CD4-positive, alpha-beta T cell treated with Interleukin-15 for 1 hour (primary cell): Measurements from ENCODE around the gene PRKG1.
"Not testable (repeated sequence)": the region's sequence is repeated elsewhere in the genome, so short reads cannot be mapped to it uniquely, and the experiment has no call there.

ENCODE experiments used
- DNase-seq: peaks from one replicate; pipeline ENCODE4 v3.0.0-alpha.2; 2020

The PRKG1 gene

DNA sequence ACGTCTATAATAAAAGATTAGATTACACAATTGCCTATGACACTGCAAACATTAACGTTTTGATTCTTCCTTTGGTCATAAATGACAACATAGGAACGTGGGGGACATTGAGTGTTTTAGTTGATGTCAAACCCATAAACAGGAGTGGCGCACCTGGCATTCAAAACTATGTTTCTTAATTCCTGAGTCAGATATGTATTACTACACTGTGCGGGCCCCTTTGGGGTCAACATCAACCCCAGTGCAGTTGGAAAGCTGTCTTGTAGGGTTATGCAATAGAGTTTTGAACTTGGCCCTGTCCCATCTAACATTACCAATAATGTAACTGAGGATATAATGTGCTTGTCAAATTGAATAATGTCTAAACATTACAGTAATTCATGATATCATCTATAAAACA is 468.6 kb downstream of the PRKG1 start:
- no peak for DNase-seq

DNA sequence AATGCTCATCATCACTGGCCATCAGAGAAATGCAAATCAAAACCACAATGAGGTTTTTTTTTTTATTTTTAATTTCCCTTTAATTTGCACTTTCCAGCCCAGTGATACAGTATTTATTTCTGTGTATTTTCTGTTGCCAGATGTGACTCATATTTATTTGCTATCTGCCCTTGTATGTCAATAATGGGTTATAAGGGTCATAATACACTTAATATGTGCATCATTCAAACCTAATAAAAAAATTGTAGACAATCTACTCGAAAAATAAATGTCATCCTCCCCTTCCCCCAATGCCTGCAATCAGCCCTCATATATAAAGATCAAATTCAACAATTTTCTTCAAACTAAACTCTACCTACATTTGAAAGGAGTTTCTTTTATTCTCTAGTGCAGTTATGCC is 470.6 kb downstream of the PRKG1 start:
- DNase-seq = no peak

DNA sequence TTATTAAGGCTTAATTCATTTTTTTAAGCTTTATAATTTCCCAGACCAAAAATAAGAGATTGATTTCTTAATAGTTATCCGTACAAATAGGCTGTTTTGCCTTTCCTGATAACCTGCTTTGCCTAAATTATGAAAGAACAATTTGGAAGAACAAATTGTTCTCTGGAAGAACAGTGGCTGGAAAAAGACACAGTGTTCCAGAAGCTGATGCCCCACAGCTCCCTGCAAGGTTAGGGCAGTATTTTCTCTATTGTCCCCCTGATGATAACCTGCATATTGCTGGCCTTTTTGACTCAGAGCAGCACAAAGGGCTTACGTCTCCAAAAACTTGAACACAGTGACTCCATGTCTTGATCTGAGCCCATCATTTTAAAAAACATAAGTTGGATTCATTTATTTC is 473.7 kb downstream of the PRKG1 start:
- DNase-seq = no peak

DNA sequence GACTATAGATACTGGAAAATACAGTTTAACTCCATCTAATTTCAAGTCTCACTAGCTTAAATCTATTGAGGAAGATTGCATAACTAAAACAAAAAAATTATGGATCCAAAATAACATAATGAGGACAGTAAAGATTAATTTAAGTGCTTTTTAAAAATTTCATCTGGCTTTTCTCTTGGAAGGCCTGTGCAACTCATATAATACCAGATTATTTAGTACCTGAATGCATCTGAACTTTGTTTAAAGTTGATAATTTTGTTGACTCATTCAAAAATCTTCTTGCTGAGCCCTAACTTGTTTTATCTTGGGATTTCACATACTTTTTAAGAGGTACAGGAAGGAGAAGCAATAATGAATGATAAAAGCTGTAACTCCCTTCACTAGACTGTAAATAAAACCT is 478.6 kb downstream of the PRKG1 start:
- DNase-seq = no peak

DNA sequence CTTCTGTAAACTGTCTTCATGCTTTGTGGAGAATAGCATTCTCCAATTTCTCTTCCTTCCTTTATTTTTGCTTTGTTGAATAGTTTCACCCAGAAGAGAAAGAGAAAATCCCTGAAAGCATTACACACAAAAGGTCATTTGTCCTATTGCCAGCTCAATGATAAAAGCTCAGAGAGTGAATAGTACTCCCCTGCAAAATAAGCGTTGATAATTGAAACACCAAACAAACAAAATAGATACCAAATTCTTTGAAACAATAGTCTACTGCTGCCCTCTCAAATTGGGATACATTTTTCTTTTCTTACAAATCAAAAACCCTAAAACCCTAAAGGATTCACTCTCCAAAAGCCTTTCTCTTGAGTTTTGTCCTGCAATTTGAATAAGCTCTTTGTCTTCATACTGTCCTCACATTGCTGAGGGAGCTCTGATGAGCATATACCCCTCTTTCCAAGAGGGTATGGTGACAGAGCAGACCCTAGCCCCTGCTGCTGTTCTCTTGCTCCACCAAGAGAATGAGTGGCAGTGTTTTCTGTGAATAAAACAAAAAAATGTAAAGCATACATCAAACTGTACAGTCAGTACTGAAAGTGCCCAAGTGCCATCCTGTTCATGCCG is 490.7 kb downstream of the PRKG1 start:
- no peak for DNase-seq

DNA sequence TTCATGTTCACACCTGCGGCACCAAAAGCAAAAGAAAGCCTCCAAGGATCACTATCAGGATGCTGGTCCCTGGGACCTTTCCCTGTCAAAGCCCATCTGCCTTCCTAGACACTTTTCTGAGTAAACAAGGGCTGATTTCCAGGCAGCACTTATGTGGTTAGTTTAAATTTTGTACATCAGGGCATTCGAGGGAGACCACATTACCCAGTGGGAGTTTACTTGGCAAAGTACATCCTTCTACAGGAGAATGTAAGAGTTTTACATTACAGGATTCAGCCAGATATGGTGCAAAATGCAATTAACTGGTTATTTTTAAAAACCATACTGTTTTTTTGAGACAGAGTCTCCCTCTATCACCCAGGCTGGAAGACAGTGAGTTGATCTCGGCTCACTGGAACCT is 493.0 kb downstream of the PRKG1 start:
- no peak for DNase-seq

DNA sequence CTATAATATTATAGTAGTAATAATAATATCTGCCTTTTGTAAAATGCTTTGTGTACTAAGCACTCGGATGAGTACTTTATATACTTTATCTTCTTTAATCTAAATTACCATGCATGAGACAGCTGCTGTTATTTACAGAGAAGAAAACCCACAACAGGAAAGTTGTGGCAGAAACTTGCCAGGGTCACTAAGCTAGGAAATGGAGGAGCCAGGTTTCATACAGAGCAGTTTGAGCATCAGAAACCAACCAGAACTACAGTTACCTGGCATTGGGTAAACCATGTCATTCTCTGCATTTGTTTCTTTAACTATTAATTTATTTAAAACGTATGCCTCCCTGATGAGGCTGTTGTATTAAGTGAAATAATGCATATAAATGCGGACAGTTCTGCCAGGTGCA is 495.2 kb downstream of the PRKG1 start:
- no peak for DNase-seq

DNA sequence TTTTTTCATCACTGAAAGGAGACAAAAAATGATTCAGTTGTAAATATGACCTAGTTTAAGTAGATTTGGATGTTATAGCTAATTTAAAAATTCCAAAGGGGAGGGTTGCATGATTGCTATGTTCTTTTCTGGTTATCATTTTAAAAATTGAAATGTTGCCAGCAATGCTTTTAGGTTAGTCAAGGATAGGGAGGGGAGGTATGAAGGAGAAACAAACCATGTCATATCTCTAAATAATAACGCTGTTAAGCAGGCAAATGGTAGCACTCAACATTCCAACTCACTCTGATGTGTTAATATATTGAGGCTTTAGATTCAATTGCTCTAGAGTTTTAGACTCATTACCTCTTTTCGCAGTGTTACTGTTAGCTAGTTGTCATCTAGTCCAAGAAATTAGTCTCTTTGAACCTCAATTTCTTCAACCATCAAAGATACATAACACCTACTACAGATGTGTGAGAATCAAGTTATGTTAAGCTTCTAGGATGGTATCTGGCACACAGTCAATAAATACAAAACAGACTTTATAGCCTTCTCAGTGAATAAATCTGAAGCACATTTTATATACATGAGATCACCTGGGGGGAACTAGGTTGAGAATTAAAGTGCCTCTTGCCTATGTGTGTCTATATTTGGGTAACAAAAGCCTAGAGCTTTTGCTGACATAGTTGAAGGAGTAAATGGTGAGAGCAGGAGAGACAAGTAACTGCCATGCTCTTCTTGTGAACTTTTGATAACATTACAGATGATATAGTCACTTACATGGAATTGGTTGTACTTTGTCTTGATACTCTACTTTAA is 500.2 kb downstream of the PRKG1 start:
- DNase-seq = no peak

DNA sequence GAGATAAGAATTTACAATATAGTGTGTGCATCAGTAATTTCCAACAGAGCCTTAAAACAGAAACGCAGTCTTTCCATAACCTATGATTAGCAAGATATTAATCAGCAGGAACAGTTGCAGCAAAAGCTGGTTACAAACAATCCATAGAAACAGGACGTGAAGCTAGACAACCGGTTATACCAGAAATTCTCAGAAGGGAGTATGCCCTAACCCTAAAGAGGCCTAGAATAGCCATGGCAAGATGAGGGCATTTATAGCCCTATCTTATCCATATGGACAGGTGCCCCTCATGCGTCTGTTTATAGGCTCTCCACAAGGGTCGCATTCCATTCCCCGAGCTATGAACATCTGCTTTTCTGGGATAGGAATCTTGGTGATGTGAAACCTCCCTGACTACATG is 506.9 kb downstream of the PRKG1 start:
- DNase-seq = not testable (repeated sequence)

DNA sequence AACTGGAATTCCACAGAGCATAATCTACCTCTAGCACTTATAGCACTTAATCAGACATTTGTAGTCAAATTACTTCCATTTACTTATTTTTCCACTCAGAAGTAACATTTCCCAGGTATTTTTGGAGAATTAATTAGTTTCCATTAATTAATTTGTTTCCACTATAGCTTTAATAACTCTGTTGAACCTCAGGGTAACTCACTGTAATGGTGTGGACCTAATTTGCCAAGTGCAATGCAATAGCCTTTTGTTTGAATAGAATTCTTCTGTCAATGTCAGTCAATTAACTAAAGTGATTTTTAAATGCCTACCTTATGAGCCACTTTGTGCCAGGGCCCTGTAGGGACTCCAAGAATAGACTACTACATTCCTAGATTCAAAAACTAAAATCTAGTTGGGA is 509.7 kb downstream of the PRKG1 start:
- DNase-seq = no peak

DNA sequence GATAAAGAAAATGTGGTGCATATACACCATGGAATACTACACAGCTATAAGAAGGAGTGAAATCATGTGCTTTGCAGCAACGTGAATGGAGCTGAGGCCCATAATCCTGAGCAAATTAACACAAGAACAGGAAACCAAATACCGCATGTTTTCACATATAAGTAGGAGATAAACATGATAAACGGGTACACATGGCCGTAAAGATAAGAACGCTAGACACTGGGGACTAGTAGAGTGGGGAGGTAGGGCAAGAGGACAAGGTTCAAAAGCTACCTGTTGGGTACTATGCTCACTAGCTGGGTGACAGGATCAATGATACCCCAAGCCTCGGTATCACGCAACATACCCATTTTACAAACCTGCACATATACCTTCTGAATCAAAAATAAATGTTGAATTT is 511.5 kb downstream of the PRKG1 start:
- no peak for DNase-seq

DNA sequence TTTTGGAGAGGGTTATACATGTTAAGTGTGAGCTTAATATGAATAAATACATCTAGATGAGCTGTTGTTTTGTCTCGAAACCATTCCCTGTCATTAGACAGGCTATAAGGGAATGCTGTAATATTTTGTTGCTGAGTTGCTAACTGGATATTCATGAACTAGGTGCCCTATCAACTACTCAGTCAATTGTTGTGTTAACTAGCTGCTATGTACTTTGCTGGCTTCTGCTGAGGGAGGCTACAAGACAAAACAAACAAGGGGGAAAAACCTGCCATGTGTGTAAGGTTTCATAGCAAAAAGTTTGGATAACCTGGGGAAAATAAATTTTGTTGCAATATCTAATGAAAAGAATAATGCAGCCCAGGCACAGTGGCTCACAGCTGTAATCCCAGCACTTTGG is 514.7 kb downstream of the PRKG1 start:
- DNase-seq = no peak

DNA sequence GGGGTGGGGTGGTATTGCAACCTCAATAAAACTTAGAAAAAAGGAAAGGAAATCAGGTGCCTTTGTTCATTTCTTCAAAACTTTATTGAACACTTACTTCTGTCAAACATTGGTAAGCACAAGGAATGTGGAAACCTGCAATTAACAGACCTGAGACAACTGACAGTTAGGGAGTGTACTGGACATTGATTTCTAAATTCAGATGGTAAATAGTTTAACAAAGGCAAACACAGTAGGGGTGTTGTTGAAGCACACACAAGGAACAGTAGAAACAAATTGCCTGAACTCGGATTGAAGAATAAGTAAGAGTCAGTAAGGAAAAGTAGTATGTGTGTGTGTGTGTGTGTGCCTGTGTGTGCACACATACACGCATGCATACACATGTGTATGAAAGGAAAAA is 516.5 kb downstream of the PRKG1 start:
- DNase-seq = no peak

DNA sequence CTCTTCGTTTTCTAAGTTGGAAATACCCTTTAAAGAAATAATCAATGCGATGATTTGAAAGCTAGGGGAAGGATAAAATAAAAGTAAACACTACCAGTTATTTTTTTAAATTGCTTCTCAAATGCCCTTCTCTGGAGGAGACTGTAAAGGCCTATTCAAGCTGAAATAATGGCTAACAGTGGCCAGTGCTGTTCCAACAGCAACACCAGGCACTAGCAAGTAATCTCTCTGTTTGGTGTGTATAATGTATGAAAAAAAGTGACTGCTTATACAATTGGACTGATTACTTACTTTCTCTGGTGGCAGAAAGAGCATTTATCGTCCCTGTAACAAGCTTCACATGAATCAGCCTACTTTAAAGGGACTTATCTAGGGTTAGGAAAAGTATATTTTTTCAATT is 522.4 kb downstream of the PRKG1 start:
- DNase-seq = no peak

DNA sequence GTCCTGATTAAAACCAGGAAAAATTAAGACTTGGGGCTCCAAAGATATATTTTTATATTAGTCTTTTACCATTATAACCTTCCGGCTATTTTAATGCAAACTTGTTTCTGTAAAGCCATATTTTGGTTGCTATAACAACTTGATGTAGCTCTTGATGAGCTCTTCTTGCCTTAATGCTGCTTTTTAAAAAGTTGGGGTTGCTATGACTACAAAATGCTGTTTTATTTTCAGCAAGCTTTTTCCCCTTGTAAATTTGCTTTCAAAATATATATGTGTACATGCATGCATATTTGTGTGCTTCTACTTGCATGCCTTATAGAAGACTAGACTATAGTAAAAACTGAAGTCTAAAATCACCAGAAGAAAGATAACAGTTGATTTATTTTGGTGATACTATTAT is 525.4 kb downstream of the PRKG1 start:
- DNase-seq = no peak

DNA sequence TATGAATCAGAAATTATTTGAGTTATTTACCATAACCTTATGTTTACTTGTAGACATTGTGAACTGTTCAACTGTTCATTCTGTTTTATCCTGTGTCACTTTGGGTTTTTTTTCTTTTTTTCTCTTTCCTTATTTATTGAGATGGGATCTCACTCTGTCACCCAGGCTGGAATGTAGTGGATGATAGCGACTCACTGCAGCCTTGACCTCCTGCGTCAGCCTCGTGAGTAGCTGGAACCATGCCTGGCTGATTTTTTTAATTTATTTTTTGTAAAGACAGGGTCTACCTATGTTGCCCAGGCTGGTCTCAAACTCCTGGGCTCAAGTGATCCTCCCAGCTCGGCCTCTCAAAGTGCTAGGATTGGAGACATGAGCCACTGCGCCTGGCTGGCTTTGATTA is 528.0 kb downstream of the PRKG1 start:
- DNase-seq = no peak

DNA sequence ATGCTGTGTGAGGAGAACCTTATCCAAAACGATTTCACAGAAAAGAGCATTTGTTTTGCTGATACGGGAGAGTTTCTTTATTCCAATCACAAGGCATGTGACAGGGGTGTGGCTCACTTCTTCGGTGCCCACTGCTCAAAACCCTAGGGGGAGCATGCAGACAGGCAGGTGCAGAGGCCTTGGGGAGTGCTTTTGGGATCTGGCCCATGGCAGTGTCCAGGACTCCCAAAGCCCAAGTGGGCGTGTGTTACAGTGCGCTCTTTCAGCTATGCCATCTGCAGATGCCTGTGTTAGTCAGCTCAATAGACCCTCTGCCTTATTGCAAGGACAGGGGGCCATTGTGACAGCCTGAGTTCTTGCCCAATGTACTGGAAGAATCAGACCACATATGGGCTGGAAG is 530.3 kb downstream of the PRKG1 start:
- no peak for DNase-seq

DNA sequence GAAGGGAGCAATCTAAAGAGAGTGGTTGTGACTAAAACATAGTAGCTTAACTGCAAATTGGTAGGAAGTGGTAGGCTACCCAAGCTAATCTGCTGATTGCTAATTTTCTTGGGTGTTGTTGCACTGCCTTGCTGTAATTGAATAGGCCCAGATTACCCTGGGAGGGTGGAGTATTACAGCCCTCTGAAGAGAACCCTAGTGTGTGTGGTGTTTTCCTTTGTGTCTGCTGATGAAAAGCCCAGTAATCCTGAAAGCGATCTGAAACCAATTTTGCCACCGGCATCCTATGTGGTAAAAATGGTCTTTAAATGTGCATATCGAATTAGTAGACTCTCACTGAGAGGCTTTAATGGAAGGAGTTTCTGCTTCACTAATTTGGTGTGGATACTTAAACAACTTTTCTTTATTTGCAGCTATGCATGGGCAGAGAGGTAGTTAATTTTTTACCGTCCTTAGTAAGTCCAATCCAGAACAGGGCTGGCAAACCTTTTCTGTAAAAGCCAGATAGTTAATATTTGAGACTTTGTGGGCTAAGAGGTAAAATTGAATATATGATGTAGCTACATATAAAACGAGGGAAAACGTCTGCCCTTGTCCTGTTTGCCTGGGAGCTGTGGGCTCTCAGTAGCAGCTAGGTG is 532.7 kb downstream of the PRKG1 start:
- no peak for DNase-seq

DNA sequence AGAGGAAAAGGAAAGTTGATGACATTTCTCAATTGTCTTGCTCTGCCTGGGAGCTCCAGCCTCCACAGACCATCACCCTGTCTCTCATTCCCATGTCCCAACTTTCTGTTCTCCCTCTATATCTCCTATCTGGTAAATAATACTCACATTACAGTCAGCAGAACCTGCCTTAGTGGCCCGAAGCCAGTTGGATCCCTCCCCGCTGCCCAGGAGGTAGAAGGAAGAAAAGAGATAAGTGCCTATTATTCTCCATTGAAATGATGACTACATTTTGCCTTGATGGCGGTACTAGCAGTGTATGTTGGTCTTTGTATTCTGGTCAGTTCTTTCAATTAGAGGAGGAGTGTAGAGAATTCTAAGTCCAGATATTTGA is 533.2 kb downstream of the PRKG1 start:
- no peak for DNase-seq

DNA sequence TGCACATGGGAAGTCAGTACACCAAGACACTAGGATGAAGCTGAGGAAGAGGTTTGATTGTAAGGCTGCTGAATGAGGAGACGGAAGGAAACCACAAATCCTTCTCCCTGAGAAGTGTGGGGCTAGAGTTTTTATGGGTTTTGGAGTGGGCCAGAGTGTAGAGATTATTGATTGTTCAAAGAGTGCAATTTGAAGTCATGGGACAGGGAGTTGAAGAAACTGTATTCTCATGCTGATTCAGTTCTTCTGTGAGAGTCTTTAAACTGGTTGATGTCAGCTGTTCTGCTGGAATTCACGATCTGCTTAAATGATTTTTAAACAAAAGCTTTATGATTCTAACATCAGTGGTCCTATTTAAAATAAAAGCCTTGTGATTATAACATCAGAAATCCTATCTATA is 533.9 kb downstream of the PRKG1 start:
- no peak for DNase-seq

DNA sequence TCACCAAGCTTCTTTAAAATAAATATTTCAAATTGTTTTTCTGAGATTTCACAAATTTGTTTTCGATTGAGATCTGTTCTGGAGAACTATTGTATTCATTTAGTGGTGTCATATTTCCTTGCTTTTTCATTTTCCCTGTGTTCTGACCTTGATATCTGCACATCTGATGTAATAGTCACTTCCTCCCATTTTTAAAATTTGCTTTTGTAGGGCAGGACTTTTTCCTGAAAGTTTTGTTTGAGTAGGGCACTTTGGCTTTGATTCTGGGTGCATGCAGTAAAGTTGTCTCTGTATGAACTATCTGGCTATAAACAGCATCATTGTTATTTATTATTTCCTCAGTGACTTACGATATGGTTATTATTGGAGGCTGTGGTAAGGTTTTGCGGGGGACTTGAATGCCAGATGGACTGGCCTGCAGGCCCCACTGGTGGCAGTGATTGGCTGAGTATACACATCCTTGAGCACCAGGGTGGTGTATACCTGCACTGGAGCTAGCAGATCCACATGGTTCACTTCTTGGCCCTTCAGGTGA is 541.5 kb downstream of the PRKG1 start:
- DNase-seq = no peak

DNA sequence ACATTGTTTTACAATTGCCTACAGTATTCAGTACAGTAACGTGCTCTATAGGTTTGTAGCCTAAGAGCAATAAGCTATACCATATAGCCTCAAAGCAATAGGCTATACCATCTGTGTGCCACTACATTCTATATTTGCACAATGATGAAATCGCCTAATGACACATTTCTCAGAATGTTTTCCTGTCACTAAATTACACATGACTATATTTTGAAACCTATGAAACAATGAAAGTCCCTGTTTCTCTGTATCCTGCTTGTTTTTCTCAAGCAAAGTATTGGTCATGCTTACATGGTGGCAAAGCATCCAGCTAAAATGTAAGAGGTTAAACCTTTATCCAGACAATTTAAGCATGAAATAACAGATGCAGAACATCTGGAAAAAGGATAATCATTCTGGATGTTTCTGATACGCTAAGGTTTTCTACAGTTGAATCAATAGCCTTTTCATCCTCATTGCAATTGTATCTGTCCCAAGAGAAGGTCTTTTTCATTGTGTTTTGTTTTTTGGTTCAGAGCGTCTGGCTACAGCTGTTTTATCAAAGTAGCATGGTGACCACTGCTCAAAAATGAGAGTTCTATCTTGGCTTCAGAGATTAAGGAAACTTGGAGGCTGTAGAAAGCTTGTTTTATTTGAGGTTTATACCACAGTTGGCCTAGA is 543.4 kb downstream of the PRKG1 start:
- no peak for DNase-seq

DNA sequence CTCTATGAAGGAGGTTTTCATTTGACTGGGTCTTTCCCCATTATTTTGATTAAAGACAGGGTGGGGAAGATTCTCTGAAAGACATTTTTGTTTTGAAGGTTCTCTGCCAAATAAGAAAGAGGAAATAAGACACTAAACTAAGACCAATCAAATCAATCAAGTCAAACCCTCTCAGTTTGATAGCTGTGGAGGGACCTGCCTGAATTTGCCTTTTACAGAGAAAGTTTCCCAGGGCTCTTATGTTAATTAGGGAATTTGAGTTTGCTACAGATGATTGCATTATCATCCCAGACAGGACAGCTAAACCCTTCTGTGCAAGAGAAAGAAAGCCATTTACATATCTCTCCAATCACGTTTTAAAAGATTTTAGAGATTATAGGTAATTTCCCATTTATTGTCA is 545.1 kb downstream of the PRKG1 start:
- no peak for DNase-seq

DNA sequence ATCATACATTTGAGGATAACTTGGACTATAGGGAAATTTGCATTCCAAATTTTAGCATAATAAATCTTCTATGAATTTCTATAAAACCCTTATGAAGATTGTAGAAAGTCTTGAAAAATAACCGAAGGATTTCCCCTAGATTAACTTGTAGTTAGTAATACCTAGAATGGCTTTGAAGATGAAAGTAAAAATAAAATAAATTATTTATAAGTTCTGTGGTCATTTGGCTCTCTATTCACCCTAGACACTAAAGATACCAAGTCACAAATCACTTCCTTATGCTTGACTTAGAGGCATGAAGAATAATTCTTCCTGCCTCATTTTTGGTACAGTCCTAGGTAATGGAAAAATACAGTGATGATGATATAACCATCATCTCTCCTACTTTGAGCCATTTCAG is 545.8 kb downstream of the PRKG1 start:
- no peak for DNase-seq
